Natural killer cell treated with Interleukin-12 subunit alpha and Interleukin-12 subunit beta and Interleukin-15 and Interleukin-18, amount 100 ng/mL, for 72 hours (primary cell): ENCODE data around the gene LRR1. TPM values are rescaled to one million over a fixed set of nuclear protein-coding genes. Genes with fewer than 3 reads are reported as not detected.

Experiments
- total RNA-seq, 2 donors: library from RNA; stranded (reverse); gene quantifications; one replicate each; pipeline ENCODE4 v1.2.3, GENCODE V29; 2022

Gene LRR1
- total RNA-seq, 2 donors from 2014 or later, result 28.7 to 48.4 TPM

Other genes with a start within 250 kb of the LRR1 start
- 1,000 to 10,000 TPM in 1 of 2 donors, 100 to 1,000 TPM in 1; 518 to 1,286 TPM for gene RPS29, start 12.6 kb upstream of the LRR1 start, total RNA-seq
- 100 to 1,000 TPM; 186 to 188 TPM for gene RPL36AL, start 21.7 kb downstream of the LRR1 start, total RNA-seq
- gene MGAT2, start 21.9 kb downstream of the LRR1 start, total RNA-seq, result 10 to 100 TPM; 76.3 to 93.6 TPM
- gene DNAAF2, start 36.3 kb downstream of the LRR1 start, total RNA-seq, result 10 to 100 TPM in 1 of 2 donors, 1 to 10 TPM in 1; 6.2 to 11.9 TPM
- 10 to 100 TPM; 19.5 to 30.5 TPM for gene POLE2, start 89.3 kb downstream of the LRR1 start, total RNA-seq
- 1 to 10 TPM; 1.7 to 2.4 TPM for gene KLHDC1, start 94.2 kb downstream of the LRR1 start, total RNA-seq
- 10 to 100 TPM; 17.2 to 17.8 TPM for gene KLHDC2, start 169.2 kb downstream of the LRR1 start, total RNA-seq